ENCODE results near the gene TMEM147. TPM values are rescaled to one million over a fixed set of nuclear protein-coding genes. Genes with fewer than 3 reads are reported as not detected.

TMEM147 gene, protein sequence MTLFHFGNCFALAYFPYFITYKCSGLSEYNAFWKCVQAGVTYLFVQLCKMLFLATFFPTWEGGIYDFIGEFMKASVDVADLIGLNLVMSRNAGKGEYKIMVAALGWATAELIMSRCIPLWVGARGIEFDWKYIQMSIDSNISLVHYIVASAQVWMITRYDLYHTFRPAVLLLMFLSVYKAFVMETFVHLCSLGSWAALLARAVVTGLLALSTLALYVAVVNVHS
- total RNA-seq (2016; rRNA removed; fragmentation: Illumina TruSeq; extraction: Trizol): 85.8 and 141 TPM in 2 replicates
- 264 and 362 TPM in 2 replicates for total RNA-seq (2016; cell fraction: cytosol; rRNA removed; fragmentation: Illumina TruSeq; extraction: Trizol; ENCODE audit: low read depth)
- total RNA-seq (2016; cell fraction: insoluble cytoplasmic fraction; rRNA removed; fragmentation: Illumina TruSeq; extraction: Trizol): 91.4 and 136 TPM in 2 replicates
- total RNA-seq (2016; cell fraction: membrane; rRNA removed; fragmentation: Illumina TruSeq; extraction: Trizol): 202 and 264 TPM in 2 replicates
- 88.0 and 104 TPM in 2 replicates for total RNA-seq (2016; cell fraction: nucleus; rRNA removed; fragmentation: Illumina TruSeq; extraction: Trizol)
- polyA plus RNA-seq (2011; rRNA removed): 176 and 188 TPM in 2 replicates
- 174 and 213 TPM in 2 replicates for polyA plus RNA-seq (2011; cell fraction: cytosol; rRNA removed)
- 105 and 125 TPM in 2 replicates for polyA plus RNA-seq (2011; cell fraction: nucleus; rRNA removed)
- polyA plus RNA-seq (2012): 78.4 and 132 TPM in 2 replicates
- polyA plus RNA-seq (2016; cell fraction: cytosol; fragmentation: Illumina TruSeq; extraction: Trizol; ENCODE audit: low read depth): 361 and 462 TPM in 2 replicates
- polyA plus RNA-seq (2016; cell fraction: insoluble cytoplasmic fraction; fragmentation: Illumina TruSeq; extraction: Trizol; ENCODE audit: low read depth): 102 and 104 TPM in 2 replicates
- polyA plus RNA-seq (2016; cell fraction: membrane; fragmentation: Illumina TruSeq; extraction: Trizol; ENCODE audit: low read depth): 235 and 269 TPM in 2 replicates
- 176 and 183 TPM in 2 replicates for polyA plus RNA-seq (2016; cell fraction: nucleus; fragmentation: Illumina TruSeq; extraction: Trizol; ENCODE audit: insufficient read depth, low read depth)
- 321 and 438 TPM in 2 replicates for polyA minus RNA-seq (2011; rRNA and poly(A)+ RNA removed; ENCODE audit: low replicate concordance)
- polyA minus RNA-seq (2011; cell fraction: cytosol; rRNA and poly(A)+ RNA removed): 44.9 and 50.7 TPM in 2 replicates
- 18.3 and 26.4 TPM in 2 replicates for polyA minus RNA-seq (2011; cell fraction: nucleus; rRNA and poly(A)+ RNA removed)
- Bru-seq, nascent RNA: percentile 73 among the genes with signal in this experiment
- percentile 86 among the genes with signal in this experiment for BruChase-seq, experiment 1, labeled RNA remaining after a 6-hour chase
- percentile 81 among the genes with signal in this experiment for BruChase-seq, experiment 2, labeled RNA remaining after a 2-hour chase
- long read RNA-seq, experiment 1, transcript TMEM147-201 (7 exons, 899 nt): major isoform, 174 of 196 reads
- long read RNA-seq, experiment 1, transcript TMEM147-202 (6 exons, 935 nt): minor isoform, 5 of 196 reads
- long read RNA-seq, experiment 1, partial matches to known transcripts: 3 of 196 reads
- long read RNA-seq, experiment 1, other reads (novel, unspliced or antisense): 13 of 196 reads
- long read RNA-seq, experiment 2, transcript TMEM147-201 (7 exons, 899 nt): major isoform, 205 of 246 reads
- long read RNA-seq, experiment 2, transcript TMEM147-208 (2 exons, 562 nt): minor isoform, 7 of 246 reads
- long read RNA-seq, experiment 2, partial matches to known transcripts: 11 of 246 reads
- long read RNA-seq, experiment 2, other reads (novel, unspliced or antisense): 14 of 246 reads

DNA sequence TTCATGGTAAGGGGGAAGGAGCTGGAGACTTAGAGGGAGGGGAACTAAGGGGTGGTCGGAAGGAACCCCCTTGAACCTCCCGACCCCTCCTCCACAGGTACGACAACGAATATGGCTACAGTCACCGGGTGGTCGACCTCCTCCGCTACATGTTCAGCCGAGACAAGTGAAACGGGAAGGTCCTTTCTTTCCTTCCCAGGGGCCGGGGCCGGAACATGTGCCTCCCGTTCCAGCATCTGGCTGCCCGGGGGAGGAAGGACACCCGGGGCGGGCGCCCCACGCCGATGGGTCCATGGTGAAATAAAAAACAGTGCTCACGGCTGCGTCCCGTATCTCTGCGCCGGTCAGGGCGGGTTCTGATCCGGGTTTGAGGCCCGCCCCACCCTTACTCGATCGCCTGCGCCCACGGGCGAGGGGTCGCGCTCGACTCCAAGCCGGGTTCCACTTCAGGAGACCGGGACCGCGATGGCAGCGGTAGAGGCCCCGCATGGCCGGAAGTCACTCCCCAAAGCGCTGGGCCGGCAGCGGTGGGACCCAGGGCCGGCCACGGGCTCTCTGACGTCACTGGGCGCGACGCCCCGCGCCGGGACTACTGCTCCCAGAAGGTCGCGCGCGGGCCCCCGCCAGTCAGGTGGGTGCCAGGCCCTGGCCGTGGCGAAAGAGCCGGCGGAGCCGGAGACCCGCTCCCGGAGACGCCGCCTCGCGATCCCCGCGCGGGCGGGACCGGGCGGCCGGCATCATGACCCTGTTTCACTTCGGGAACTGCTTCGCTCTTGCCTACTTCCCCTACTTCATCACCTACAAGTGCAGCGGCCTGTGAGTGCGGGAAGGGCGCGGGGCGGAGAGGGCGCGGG is at the start of gene TMEM147:
Gene TMEM147 (plus strand): TSS at position 626 of the 854 bp plus-strand sequence. CDS start 114 bp downstream, at position 740.
- FAIRE-seq (no peak), DNase-seq (ENCODE audit: low spot score) (peak; percentile 72), ATAC-seq (peak; percentile 91)
- Histone ChIP-seq H2AFZ (ENCODE audit: low read length) (no peak within 1 kb of the TSS), H3K4me1 (ENCODE audit: insufficient read depth, low read length) (peaks cover 47% of the 10 kb centered on the region), H3K4me3 (replicated peaks in 1 of 3; ENCODE audit: insufficient read depth in 1 of 3, low read depth in 2 of 3, low read length in 3 of 3) (peak within 1 kb of the TSS; percentile 89 to 96 (median 92)), H3K36me3 (replicated peaks in 1 of 2; ENCODE audit: control insufficient read depth in 1 of 2, insufficient read depth in 2 of 2, low read length in 2 of 2) (peaks cover 0 to 3% of the 10 kb centered on the region in 2 experiments; a peak in 3 of 5 replicates), H3K9ac (ENCODE audit: insufficient read depth, low read depth, low read length) (peak within 1 kb of the TSS; percentile 88), H3K4me2 (ENCODE audit: low read depth, low read length) (peak within 1 kb of the TSS; percentile 97), H3K79me2 (ENCODE audit: insufficient read depth, low read length) (peaks cover 25% of the 10 kb centered on the region), H4K20me1 (ENCODE audit: insufficient read depth, low read length) (no peaks in the 10 kb centered on the region), H3K27me3 (ENCODE audit: control insufficient read depth in 1 of 2, insufficient read depth in 2 of 2, low read length in 2 of 2) (no peaks in the 10 kb centered on the region; a peak in 1 of 5 replicates), H3K9me3 (ENCODE audit: low read length) (no peaks in the 10 kb centered on the region), H3K27ac (ENCODE audit: extremely low read length, insufficient read depth, low read length) (peak within 1 kb of the TSS; percentile 66)
- 1% methylated on average over 40 of the region's 85 CpGs for WGBS (ENCODE audit: low lambda C conversion rate)
- TSS peak; percentile 75 for BruUV-seq (replicated peaks)
- intact Hi-C loops (cut with micrococcal nuclease; ENCODE audit: unreplicated experiment): loop anchor here (1.0 kb wide), 1 partner anchor 35 kb away; no protein-coding TSS in a partner anchor
- POLR2A ChIA-PET: no interaction called here
- CTCF ChIA-PET (ENCODE audit: low intra/inter-chr PET ratio, low total read pairs): no interaction called here
- in situ Hi-C loops (cut with HindIII; ENCODE audit: extremely low pct_ligation_motif_present, low pct_unique_long_range_greater_than_20kb): loop anchor here (5.0 kb wide), 2 partner anchors 97 to 172 kb away; partner anchors contain the start of genes ETV2 and KMT2B
- TF ChIP-seq ZNF335 (CRISPR knock-in tag; IDR thresholded peaks at IDR 0.05) (peak; percentile 58; the same call in 1 of the 2 replicates), MLLT10 (CRISPR knock-in tag; IDR thresholded peaks at IDR 0.05) (no peak), PPARG (CRISPR knock-in tag; conservative IDR thresholded peaks at IDR 0.05) (peak; percentile 61; the same call in 1 of the 2 replicates), SAP130 (CRISPR knock-in tag; IDR thresholded peaks at IDR 0.05; ENCODE audit: low read depth) (peak; percentile 93), NAIF1 (CRISPR knock-in tag; IDR thresholded peaks at IDR 0.05; ENCODE audit: borderline replicate concordance) (no peak; the same call in 1 of the 2 replicates), NFYC (CRISPR knock-in tag; IDR thresholded peaks at IDR 0.05) (peak; percentile 44; the same call in 1 of the 2 replicates), SMYD3 (CRISPR knock-in tag; IDR thresholded peaks at IDR 0.05) (peak; percentile 83; the same call in 1 of the 2 replicates), ZNF546 (CRISPR knock-in tag; conservative IDR thresholded peaks at IDR 0.05) (peak; percentile 58), HNF4A (CRISPR knock-in tag; IDR thresholded peaks at IDR 0.05) (no peak), MXD4 (CRISPR knock-in tag; IDR thresholded peaks at IDR 0.05) (peak; percentile 92), POGZ (CRISPR knock-in tag; IDR thresholded peaks at IDR 0.05) (peak; percentile 68), ZNF20 (CRISPR knock-in tag; IDR thresholded peaks at IDR 0.05) (no peak), IKZF1 (IDR thresholded peaks at IDR 0.05) (no peak), NCOR1 (IDR thresholded peaks at IDR 0.05; ENCODE audit: borderline replicate concordance, low read length) (no peak), AGO2 (optimal IDR thresholded peaks at IDR 0.05; ENCODE audit: low read depth, low read length) (peak; percentile 49), NFE2L1 (CRISPR knock-in tag; IDR thresholded peaks at IDR 0.05; ENCODE audit: borderline replicate concordance) (no peak), NFIC (IDR thresholded peaks at IDR 0.05; ENCODE audit: low read length) (no peak)
- TF ChIP-seq, protein P1, sequence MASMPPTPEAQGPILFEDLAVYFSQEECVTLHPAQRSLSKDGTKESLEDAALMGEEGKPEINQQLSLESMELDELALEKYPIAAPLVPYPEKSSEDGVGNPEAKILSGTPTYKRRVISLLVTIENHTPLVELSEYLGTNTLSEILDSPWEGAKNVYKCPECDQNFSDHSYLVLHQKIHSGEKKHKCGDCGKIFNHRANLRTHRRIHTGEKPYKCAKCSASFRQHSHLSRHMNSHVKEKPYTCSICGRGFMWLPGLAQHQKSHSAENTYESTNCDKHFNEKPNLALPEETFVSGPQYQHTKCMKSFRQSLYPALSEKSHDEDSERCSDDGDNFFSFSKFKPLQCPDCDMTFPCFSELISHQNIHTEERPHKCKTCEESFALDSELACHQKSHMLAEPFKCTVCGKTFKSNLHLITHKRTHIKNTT (CRISPR knock-in tag; IDR thresholded peaks at IDR 0.05): peak; percentile 90

Measured in HepG2 (cell line).